Ishikawa (cell line): ENCODE data around the gene SHH.

Source experiments
- CEBPB ChIP-seq: IDR thresholded peaks from 2 replicates; pipeline ENCODE4 v1.6.1; 2012
- CREB1 ChIP-seq: IDR thresholded peaks from 2 replicates; pipeline ENCODE4 v1.6.1; 2012; ENCODE audit warnings: low read depth
- EGR1 ChIP-seq: IDR thresholded peaks from 2 replicates; pipeline ENCODE4 v1.6.1; 2012
- EP300 ChIP-seq: IDR thresholded peaks from 2 replicates; pipeline ENCODE4 v1.6.1; 2012; ENCODE audit warnings: borderline replicate concordance
- FOXM1 ChIP-seq: IDR thresholded peaks from 2 replicates; pipeline ENCODE4 v1.6.1; 2012; ENCODE audit warnings: low read depth, borderline replicate concordance
- MAX ChIP-seq: IDR thresholded peaks from 2 replicates; pipeline ENCODE4 v1.6.1; 2012
- NFIC ChIP-seq: IDR thresholded peaks from 2 replicates; pipeline ENCODE4 v1.6.1; 2012
- RAD21 ChIP-seq: IDR thresholded peaks from 2 replicates; pipeline ENCODE4 v1.6.1; 2012; ENCODE audit warnings: low read depth
- REST ChIP-seq: IDR thresholded peaks from 2 replicates; pipeline ENCODE4 v1.6.1; 2012; ENCODE audit warnings: low read depth, mild to moderate bottlenecking
- TAF1 ChIP-seq: IDR thresholded peaks from 2 replicates; pipeline ENCODE4 v1.6.1; 2012; ENCODE audit warnings: low read depth, mild to moderate bottlenecking
- TCF12 ChIP-seq: IDR thresholded peaks from 2 replicates; pipeline ENCODE4 v1.6.1; 2012; ENCODE audit warnings: low read depth
- TEAD4 ChIP-seq: IDR thresholded peaks from 2 replicates; pipeline ENCODE4 v1.6.1; 2012
- USF1 ChIP-seq: IDR thresholded peaks from 2 replicates; pipeline ENCODE4 v1.6.1; 2012
- YY1 ChIP-seq: IDR thresholded peaks from 2 replicates; pipeline ENCODE4 v1.6.1; 2012; ENCODE audit warnings: low read depth
- ZBTB7A ChIP-seq: IDR thresholded peaks from 2 replicates; pipeline ENCODE4 v1.6.1; 2012; ENCODE audit warnings: low read depth

The SHH gene

DNA sequence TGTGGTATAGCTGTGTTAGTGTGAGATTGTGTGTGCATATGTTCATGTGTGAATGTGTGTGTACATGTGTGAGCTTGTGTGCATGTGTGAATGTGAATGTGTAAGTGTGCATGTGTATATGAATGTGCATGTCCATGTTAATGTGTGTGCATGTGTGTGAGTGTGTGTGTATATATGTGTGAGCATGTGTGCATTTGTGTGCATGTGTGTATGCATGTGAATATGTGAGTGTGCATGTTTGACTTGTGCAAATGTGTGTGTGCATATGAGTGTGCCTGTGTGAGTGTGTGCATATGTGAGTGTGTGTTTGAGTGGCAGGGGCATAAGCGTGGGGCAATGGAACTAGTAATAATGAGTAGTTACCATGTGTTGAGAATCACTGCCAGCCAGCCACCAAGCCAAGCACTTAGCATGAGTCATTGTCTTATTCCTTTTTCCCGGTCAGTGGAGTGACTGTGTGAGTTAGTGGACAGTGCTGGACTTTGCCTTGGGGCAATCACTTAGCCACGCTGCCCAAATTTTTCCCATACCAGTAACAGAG is 46.3 kb upstream of the SHH start:
- no peak for TF ChIP-seq MAX
- no peak for TF ChIP-seq REST
- TF ChIP-seq FOXM1, result no peak
- no peak for TF ChIP-seq TAF1
- no peak for TF ChIP-seq USF1
- no peak for TF ChIP-seq YY1
- TF ChIP-seq RAD21, result no peak
- TF ChIP-seq TCF12, result no peak
- TF ChIP-seq ZBTB7A, result no peak
- TF ChIP-seq EGR1, result no peak
- TF ChIP-seq NFIC, result no peak
- TF ChIP-seq TEAD4, result no peak
- no peak for TF ChIP-seq EP300
- no peak for TF ChIP-seq CREB1
- TF ChIP-seq CEBPB, result no peak

- TF ChIP-seq CREB1, result no peak
- no peak for TF ChIP-seq TEAD4
- TF ChIP-seq EGR1, result no peak
- TF ChIP-seq MAX, result no peak
- no peak for TF ChIP-seq REST
- no peak for TF ChIP-seq TAF1
- TF ChIP-seq ZBTB7A, result no peak
Observed at GRCh38 chr7:155857141-155857540, 44.9 kb upstream of the SHH start.

DNA sequence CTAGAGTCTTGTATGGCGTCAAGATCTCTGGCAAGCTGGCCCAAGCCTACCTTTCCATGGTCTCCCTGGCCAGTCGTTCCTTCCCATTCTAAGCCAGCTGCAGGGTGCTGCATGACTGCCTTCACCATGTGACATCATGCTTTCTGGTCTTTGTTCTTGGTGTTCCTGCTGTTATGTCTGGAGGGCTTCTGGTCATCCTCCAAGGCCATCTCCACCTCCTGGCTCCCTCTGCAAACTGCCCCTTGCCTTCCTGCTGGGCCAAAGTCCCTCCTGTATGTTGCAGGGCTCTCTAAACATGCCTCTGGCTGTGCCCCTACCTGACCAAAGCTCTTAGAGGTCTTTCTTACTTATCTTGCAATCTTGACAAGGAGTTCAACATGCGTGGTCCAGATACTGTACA is 44.4 kb upstream of the SHH start:
- TF ChIP-seq MAX (no peak), REST (no peak), YY1 (no peak), NFIC (no peak), EP300 (no peak), ZBTB7A (no peak), CEBPB (no peak), RAD21 (no peak)

DNA sequence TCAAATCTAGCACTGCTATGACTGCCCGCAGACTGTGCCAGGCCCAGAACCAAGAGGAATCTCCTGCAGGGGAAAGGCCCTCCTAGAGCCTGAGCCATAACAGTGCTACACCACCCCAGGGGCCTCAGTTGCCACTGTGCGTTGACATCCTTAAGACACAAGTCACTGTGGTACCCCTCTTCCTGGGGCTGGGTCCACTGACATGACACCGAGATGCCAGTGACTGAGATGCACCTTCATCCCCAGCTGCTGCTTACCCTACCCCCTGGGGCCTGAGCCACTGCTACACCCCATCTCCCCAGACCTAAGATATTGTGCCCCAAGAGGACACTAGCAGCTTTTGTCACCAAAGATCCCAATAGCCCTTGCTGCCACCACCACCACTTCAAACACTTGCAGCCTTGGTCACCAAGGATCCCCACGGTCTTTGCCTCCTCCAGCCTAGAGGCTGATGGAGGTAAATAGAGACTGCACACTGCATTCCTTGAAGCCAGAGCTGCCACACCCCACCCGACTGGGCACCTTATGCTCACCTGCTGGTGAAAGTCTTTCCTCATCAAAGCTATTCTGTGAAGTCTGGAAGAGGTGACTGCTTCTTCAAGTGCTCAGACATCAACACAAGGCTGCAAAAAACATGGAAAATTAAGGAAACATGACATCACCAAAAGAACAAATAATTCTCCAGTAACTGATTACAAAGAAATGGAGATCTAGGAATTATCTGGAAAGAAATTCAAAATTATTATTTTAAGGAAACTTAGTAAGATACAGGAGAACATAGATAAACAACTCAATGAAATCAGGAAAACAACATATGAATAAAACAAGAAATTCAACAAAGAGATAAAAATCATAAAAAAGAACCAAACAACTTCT is 40.4 kb upstream of the SHH start:
- TF ChIP-seq TCF12 (no peak), EP300 (no peak), CREB1 (no peak), TAF1 (no peak), EGR1 (no peak), NFIC (no peak), YY1 (no peak)

- no peak for TF ChIP-seq EGR1
- TF ChIP-seq TEAD4, result no peak
Observed at GRCh38 chr7:155851892-155852291, 39.6 kb upstream of the SHH start.
